ENCODE data around the gene NAA80.

NAA80 gene

DNA sequence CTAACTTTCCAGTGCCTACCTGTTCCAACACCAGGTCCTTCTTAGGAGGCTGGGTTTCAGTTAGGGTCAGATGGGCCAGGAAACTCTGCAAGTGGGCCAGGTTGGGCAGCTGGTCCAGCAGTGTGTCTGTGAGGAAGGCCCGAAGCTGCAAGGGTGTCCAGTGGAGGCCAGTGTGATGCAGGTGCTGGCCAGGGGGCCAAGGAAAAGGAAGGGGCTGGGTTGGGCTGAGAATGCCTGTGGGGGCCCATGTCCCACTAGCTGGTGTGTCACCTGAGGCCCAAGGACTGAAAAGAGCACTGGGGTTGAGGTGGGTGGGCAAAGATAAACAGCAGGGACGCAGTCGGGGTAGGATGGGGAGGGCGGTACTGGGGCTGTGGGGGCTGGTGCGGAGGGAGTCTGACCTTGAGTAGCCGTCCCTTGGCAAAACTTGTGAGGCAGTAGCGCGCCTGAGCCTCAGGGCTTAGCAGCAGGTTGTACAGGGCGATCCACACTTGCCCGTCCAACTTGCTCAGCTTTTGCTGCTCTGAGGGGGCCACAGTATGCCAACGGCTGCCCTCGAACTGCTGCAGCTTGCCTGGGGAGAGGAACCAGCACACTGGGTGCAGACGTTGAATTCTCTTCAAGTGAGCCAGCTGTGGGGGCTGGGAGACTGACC, 42.9 kb upstream of the NAA80 start:
- CTCF ChIA-PET: no interaction called here
- POLR2A ChIA-PET: interaction anchor here (1.0 kb wide), 1 partner anchor 15 kb away, joined by 5 read pairs; no protein-coding TSS in a partner anchor
- TF ChIP-seq ARNT (IDR thresholded peaks at IDR 0.05) (no peak), ELF4 (IDR thresholded peaks at IDR 0.05) (no peak), ZNF384 (IDR thresholded peaks at IDR 0.05) (no peak), FOXM1 (IDR thresholded peaks at IDR 0.05; ENCODE audit: borderline replicate concordance) (no peak), CTBP1 (IDR thresholded peaks at IDR 0.05; ENCODE audit: borderline replicate concordance) (no peak), TARDBP (IDR thresholded peaks at IDR 0.05) (no peak)
- DNase-seq (ENCODE audit: extremely low spot score): no peak

DNA sequence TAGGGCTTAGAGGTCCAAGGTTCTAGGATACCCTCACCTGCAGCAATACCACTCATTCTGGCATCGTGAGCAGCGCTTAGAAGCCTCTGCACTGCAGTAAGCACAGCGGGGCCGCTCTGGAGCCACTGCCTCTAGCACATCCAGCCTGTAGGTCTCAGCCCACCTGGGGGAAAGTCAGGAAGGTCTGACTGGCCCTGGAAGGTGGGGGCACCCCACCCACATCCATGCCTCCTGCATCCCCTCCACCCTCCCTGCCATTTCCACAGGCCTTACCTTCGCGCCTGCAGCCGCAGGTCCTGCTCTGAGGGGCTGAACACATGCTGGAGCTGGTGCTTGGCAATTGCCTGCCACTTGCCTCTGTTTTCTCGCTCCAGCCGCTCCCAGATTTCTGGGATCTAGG, 42.3 kb upstream of the NAA80 start:
- TF ChIP-seq SP1 (IDR thresholded peaks at IDR 0.05): no peak
- no peak for TF ChIP-seq ELF4 (IDR thresholded peaks at IDR 0.05)
- no peak for TF ChIP-seq NFRKB (IDR thresholded peaks at IDR 0.05)
- TF ChIP-seq ZNF384 (IDR thresholded peaks at IDR 0.05): no peak
- TF ChIP-seq FOXA1 (IDR thresholded peaks at IDR 0.05): no peak
- TF ChIP-seq, protein P1, sequence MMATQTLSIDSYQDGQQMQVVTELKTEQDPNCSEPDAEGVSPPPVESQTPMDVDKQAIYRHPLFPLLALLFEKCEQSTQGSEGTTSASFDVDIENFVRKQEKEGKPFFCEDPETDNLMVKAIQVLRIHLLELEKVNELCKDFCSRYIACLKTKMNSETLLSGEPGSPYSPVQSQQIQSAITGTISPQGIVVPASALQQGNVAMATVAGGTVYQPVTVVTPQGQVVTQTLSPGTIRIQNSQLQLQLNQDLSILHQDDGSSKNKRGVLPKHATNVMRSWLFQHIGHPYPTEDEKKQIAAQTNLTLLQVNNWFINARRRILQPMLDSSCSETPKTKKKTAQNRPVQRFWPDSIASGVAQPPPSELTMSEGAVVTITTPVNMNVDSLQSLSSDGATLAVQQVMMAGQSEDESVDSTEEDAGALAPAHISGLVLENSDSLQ (IDR thresholded peaks at IDR 0.05): no peak
- TF ChIP-seq FOXM1 (IDR thresholded peaks at IDR 0.05; ENCODE audit: borderline replicate concordance): no peak
- no peak for TF ChIP-seq HDGF (IDR thresholded peaks at IDR 0.05; ENCODE audit: borderline replicate concordance)
- TF ChIP-seq CTBP1 (IDR thresholded peaks at IDR 0.05; ENCODE audit: borderline replicate concordance): no peak
- no peak for TF ChIP-seq L3MBTL2 (conservative IDR thresholded peaks at IDR 0.05)
- CTCF ChIA-PET: no interaction called here
- POLR2A ChIA-PET: interaction anchor here (1.0 kb wide), 1 partner anchor 14 kb away, joined by 5 read pairs; no protein-coding TSS in a partner anchor
- no peak for DNase-seq (ENCODE audit: extremely low spot score)

DNA sequence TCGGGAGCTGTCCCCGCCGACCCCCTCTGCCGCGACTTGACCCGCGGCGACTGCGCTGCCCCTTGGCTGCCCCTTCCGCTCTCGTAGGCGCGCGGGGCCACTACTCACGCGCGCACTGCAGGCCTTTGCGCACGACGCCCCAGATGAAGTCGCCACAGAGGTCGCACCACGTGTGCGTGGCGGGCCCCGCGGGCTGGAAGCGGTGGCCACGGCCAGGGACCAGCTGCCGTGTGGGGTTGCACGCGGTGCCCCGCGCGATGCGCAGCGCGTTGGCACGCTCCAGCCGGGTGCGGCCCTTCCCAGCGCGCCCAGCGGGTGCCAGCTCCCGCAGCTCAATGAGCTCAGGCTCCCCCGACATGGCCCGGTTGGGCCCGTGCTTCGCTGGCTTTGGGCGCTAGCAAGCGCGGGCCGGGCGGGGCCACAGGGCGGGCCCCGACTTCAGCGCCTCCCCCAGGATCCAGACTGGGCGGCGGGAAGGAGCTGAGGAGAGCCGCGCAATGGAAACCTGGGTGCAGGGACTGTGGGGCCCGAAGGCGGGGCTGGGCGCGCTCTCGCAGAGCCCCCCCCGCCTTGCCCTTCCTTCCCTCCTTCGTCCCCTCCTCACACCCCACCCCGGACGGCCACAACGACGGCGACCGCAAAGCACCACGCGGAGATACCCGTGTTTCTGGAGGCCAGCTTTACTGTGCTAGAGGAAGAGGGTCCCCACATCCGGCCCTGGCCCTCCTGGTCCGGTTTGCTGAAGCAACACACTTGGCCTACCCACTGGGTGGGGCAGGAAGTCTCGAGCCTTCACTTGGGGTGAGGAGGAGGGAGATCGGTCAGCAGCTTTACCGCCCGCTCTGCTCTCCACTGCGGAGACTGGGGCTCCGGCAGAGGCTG, 41.5 kb upstream of the NAA80 start, which contains the start of gene RASSF1:
Gene RASSF1, minus strand, starts transcription at position 389 of the 882 bp plus-strand sequence. Its CDS starts 31 bp downstream, at position 358.
- ChIA-PET POLR2A (no interaction called here), CTCF (no interaction called here)
- TF ChIP-seq FOXM1 (IDR thresholded peaks at IDR 0.05; ENCODE audit: borderline replicate concordance) (no peak), SP1 (IDR thresholded peaks at IDR 0.05) (no peak), FOXK2 (IDR thresholded peaks at IDR 0.05) (no peak), BHLHE40 (IDR thresholded peaks at IDR 0.05; ENCODE audit: borderline replicate concordance) (no peak), ELF4 (IDR thresholded peaks at IDR 0.05) (no peak), ARNT (IDR thresholded peaks at IDR 0.05) (no peak), LEF1 (IDR thresholded peaks at IDR 0.05; ENCODE audit: borderline replicate concordance) (no peak), ZNF384 (IDR thresholded peaks at IDR 0.05) (no peak), SUZ12 (IDR thresholded peaks at IDR 0.05) (no peak), FOXA1 (IDR thresholded peaks at IDR 0.05) (no peak), HDGF (IDR thresholded peaks at IDR 0.05; ENCODE audit: borderline replicate concordance) (no peak), L3MBTL2 (conservative IDR thresholded peaks at IDR 0.05) (no peak), NFRKB (IDR thresholded peaks at IDR 0.05) (no peak)
- DNase-seq (ENCODE audit: extremely low spot score): no peak

DNA sequence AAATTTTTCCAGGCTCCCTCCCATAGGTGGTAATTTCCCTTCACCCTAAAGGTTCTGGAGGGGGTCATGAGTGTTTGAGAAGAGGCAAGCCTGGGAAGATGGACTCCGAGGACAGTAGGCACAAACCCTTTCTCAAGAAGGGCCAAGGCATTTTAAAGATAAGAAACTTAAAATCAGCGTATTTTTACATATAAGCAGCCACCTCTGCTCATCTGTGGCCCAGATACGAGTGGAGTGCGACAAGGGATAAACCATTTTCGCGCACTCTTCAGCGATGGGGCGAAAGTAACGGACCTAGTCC, 40.9 kb upstream of the NAA80 start:
- CTCF ChIA-PET: no interaction called here
- no peak for DNase-seq (ENCODE audit: extremely low spot score)
- POLR2A ChIA-PET: no interaction called here
- no peak for TF ChIP-seq CTBP1 (IDR thresholded peaks at IDR 0.05; ENCODE audit: borderline replicate concordance)
- no peak for TF ChIP-seq NFRKB (IDR thresholded peaks at IDR 0.05)
- TF ChIP-seq ELF4 (IDR thresholded peaks at IDR 0.05): no peak
- TF ChIP-seq FOXM1 (IDR thresholded peaks at IDR 0.05; ENCODE audit: borderline replicate concordance): no peak
- TF ChIP-seq TARDBP (IDR thresholded peaks at IDR 0.05): no peak
- TF ChIP-seq FOXK2 (IDR thresholded peaks at IDR 0.05): no peak
- no peak for TF ChIP-seq LEF1 (IDR thresholded peaks at IDR 0.05; ENCODE audit: borderline replicate concordance)
- no peak for TF ChIP-seq BHLHE40 (IDR thresholded peaks at IDR 0.05; ENCODE audit: borderline replicate concordance)

DNA sequence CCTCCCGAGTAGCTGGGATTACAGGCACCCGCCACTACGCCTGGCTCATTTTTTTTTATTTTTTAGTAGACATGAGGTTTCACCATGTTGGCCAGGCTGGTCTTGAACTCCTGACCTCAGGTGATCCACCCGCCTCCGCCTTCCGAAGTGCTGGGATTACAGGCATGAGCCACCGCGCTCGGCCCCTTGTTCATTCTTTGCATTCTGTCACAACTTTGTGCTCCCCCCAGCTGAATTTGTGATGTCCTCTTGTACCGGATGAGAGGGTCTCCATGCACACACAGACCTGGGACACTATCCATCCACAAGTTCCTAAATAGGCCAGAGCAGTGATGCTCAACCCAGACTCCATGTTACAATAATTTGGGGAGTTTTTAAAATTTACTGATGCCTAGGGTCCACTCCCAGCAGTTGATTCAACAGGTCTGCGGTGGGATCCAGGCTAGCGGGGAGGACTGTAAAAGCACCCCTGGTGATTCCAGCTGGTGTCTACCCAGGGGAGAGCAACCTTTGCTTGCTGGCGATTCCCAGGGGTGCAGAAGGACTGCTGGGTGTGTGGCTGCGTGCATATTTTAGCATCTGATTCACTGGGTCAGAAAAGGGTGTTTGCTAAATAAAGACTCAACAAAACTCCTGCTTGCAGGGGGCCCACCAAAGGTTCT, 40.4 kb upstream of the NAA80 start:
- ChIA-PET POLR2A (interaction anchor here (3.9 kb wide), 1 partner anchor 11 kb away, joined by 119 read pairs; the partner anchor contains the start of genes CYB561D2 and NPRL2), CTCF (interaction anchor here (0.6 kb wide), 1 partner anchor 79 kb away, joined by 3 read pairs; no protein-coding TSS in a partner anchor)
- DNase-seq (ENCODE audit: extremely low spot score): no peak
- TF ChIP-seq SUZ12 (IDR thresholded peaks at IDR 0.05) (no peak), SP1 (IDR thresholded peaks at IDR 0.05) (no peak), L3MBTL2 (conservative IDR thresholded peaks at IDR 0.05) (no peak), CTBP1 (IDR thresholded peaks at IDR 0.05; ENCODE audit: borderline replicate concordance) (no peak), TARDBP (IDR thresholded peaks at IDR 0.05) (no peak), NFRKB (IDR thresholded peaks at IDR 0.05) (no peak), FOXK2 (IDR thresholded peaks at IDR 0.05) (no peak), ZNF384 (IDR thresholded peaks at IDR 0.05) (no peak), BHLHE40 (IDR thresholded peaks at IDR 0.05; ENCODE audit: borderline replicate concordance) (no peak), LEF1 (IDR thresholded peaks at IDR 0.05; ENCODE audit: borderline replicate concordance) (no peak), FOXA1 (IDR thresholded peaks at IDR 0.05) (no peak), ELF4 (IDR thresholded peaks at IDR 0.05) (no peak), FOXM1 (IDR thresholded peaks at IDR 0.05; ENCODE audit: borderline replicate concordance) (no peak), HDGF (IDR thresholded peaks at IDR 0.05; ENCODE audit: borderline replicate concordance) (no peak), ARNT (IDR thresholded peaks at IDR 0.05) (no peak)
- TF ChIP-seq, protein P1 (IDR thresholded peaks at IDR 0.05): no peak
